Measurements from ENCODE around the gene ADAMTSL3. TPM values are rescaled to one million over a fixed set of nuclear protein-coding genes. Genes with fewer than 3 reads are reported as not detected.
"Not testable (repeated sequence)": the region's sequence is repeated elsewhere in the genome, so short reads cannot be mapped to it uniquely, and the experiment has no call there.

Gene ADAMTSL3
- total and polyA plus RNA-seq, 2 of the 8 experiments (the other 6 are each of a cell fraction or from before 2014, with no cell fraction given), result 0.35 to 1.4 TPM

- H3K79me1 ChIP-seq (ENCODE audit: low read depth, low read length); H3K23ac ChIP-seq (ENCODE audit: insufficient read length); H3K14ac ChIP-seq (ENCODE audit: insufficient read length); H3K79me2 ChIP-seq (ENCODE audit: control insufficient read depth in 1 of 2, insufficient read depth in 2 of 2, low read length in 2 of 2); H3K18ac ChIP-seq (ENCODE audit: extremely low read depth, low read length); H3K9me3 ChIP-seq (ENCODE audit: insufficient read depth in 2 of 2, low read depth in 1 of 2, low read length in 1 of 2); H3K4me2 ChIP-seq (ENCODE audit: insufficient read depth in 1 of 2, low read depth in 2 of 2, low read length in 2 of 2); H2BK20ac ChIP-seq (ENCODE audit: low read length); H3K23me2 ChIP-seq (ENCODE audit: low read depth, low read length); H2AFZ ChIP-seq (ENCODE audit: low read length); H3K4ac ChIP-seq (replicated peaks; ENCODE audit: insufficient read length, low read depth, low read length); CTCF ChIA-PET (ENCODE audit: partially characterized antibody); H4K8ac ChIP-seq (ENCODE audit: extremely low read depth, insufficient read depth, low read length); H4K91ac ChIP-seq (replicated peaks; ENCODE audit: insufficient read length, low read length); H2BK120ac ChIP-seq (replicated peaks; ENCODE audit: low read depth, low read length); H3K27ac ChIP-seq (ENCODE audit: low read depth, low read length); H3K36me3 ChIP-seq (ENCODE audit: control insufficient read depth in 2 of 4, insufficient read depth in 4 of 4, low read length in 3 of 4); H3K56ac ChIP-seq (replicated peaks; ENCODE audit: insufficient read length, low read depth, low read length); H2BK15ac ChIP-seq (ENCODE audit: low read length); H3K4me3 ChIP-seq (ENCODE audit: extremely low read depth in 1 of 4, insufficient read depth in 2 of 4, low read depth in 3 of 4, low read length in 4 of 4); H4K20me1 ChIP-seq (replicated peaks in 1 of 2; ENCODE audit: control insufficient read depth in 1 of 2, insufficient read depth in 2 of 2, low read length in 2 of 2); POLR2A ChIA-PET (ENCODE audit: partially characterized antibody); H2BK12ac ChIP-seq (ENCODE audit: low read depth, low read length); H2BK5ac ChIP-seq (ENCODE audit: low read depth, low read length); H3K4me1 ChIP-seq (replicated peaks in 1 of 4; ENCODE audit: control insufficient read depth in 3 of 4, insufficient read depth in 4 of 4, low read length in 3 of 4); H2AK5ac ChIP-seq (ENCODE audit: low read depth, low read length); DNase-seq (ENCODE audit: low read depth in 1 of 2, low spot score in 2 of 2); H3K27me3 ChIP-seq (replicated peaks in 1 of 4; ENCODE audit: control insufficient read depth in 3 of 4, extremely low read depth in 1 of 4, insufficient read depth in 3 of 4, low read length in 3 of 4); H4K5ac ChIP-seq (ENCODE audit: insufficient read length, low read depth, low read length); H3K9ac ChIP-seq (replicated peaks in 1 of 4; ENCODE audit: extremely low read depth in 1 of 4, low read depth in 3 of 4, low read length in 3 of 4): not testable (repeated sequence)
- no CpG with 5 or more reads among the region's 1 CpG for WGBS, 2 experiments (ENCODE audit: extremely low coverage in 1 of 2, insufficient coverage in 1 of 2, insufficient read length in 1 of 2, insufficient replicate concordance in 2 of 2, low coverage in 1 of 2, low lambda C conversion rate in 2 of 2, missing lambda C conversion rate in 1 of 2)
- peak; percentile 66 for FAIRE-seq
These were observed 397.2 kb downstream of the ADAMTSL3 start for GRCh38 chr15:84051146-84051545.
